Measurements from ENCODE around the gene GAS6.

GAS6 gene

GRCh38 chr13:113775451-113776145 is 88.3 kb downstream of the GAS6 start:
- no peak for ATAC-seq
- TF ChIP-seq TSHZ2 (CRISPR knock-in tag; IDR thresholded peaks at IDR 0.05) (no peak), CREB5 (CRISPR knock-in tag; IDR thresholded peaks at IDR 0.05; ENCODE audit: low read depth) (no peak), ISL1 (CRISPR knock-in tag; IDR thresholded peaks at IDR 0.05) (no peak), ESRRG (CRISPR knock-in tag; IDR thresholded peaks at IDR 0.05) (no peak), ZNF8 (CRISPR knock-in tag; IDR thresholded peaks at IDR 0.05) (no peak), ZFP3 (CRISPR knock-in tag; IDR thresholded peaks at IDR 0.05) (no peak), PPARA (CRISPR knock-in tag; IDR thresholded peaks at IDR 0.05; ENCODE audit: borderline replicate concordance) (no peak), POU6F1 (CRISPR knock-in tag; IDR thresholded peaks at IDR 0.05; ENCODE audit: borderline replicate concordance, low read depth) (no peak), PATZ1 (CRISPR knock-in tag; IDR thresholded peaks at IDR 0.05; ENCODE audit: borderline replicate concordance) (no peak), SNAI2 (CRISPR knock-in tag; IDR thresholded peaks at IDR 0.05) (no peak), ZFP30 (CRISPR knock-in tag; IDR thresholded peaks at IDR 0.05) (no peak), ARNTL (CRISPR knock-in tag; IDR thresholded peaks at IDR 0.05; ENCODE audit: borderline replicate concordance, low read depth) (no peak)

GRCh38 chr13:113774177-113775107 is 89.4 kb downstream of the GAS6 start:
- ATAC-seq, result peak; percentile 65

GRCh38 chr13:113771709-113772331 is 92.1 kb downstream of the GAS6 start:
- ATAC-seq, result no peak
- TF ChIP-seq ZFP30 (CRISPR knock-in tag; IDR thresholded peaks at IDR 0.05) (no peak), TCF4 (CRISPR knock-in tag; IDR thresholded peaks at IDR 0.05; ENCODE audit: borderline replicate concordance) (no peak), SNAI2 (CRISPR knock-in tag; IDR thresholded peaks at IDR 0.05) (no peak), CSDC2 (CRISPR knock-in tag; IDR thresholded peaks at IDR 0.05) (no peak), TSHZ2 (CRISPR knock-in tag; IDR thresholded peaks at IDR 0.05) (no peak), PPARA (CRISPR knock-in tag; IDR thresholded peaks at IDR 0.05; ENCODE audit: borderline replicate concordance) (no peak), CREB5 (CRISPR knock-in tag; IDR thresholded peaks at IDR 0.05; ENCODE audit: low read depth) (no peak)

More at GRCh38 chr13:113774177-113775107, 89.4 kb downstream of the GAS6 start:
- TF ChIP-seq ARNTL (CRISPR knock-in tag; IDR thresholded peaks at IDR 0.05; ENCODE audit: borderline replicate concordance, low read depth), result no peak
- TF ChIP-seq ISL1 (CRISPR knock-in tag; IDR thresholded peaks at IDR 0.05), result peak; percentile 79

Data from SK-N-SH treated with all-trans-retinoic acid at 6 μM for 48 hours (cell line).